H9 (cell line): Measurements from ENCODE around the gene RRP15. TPM values are rescaled to one million over a fixed set of nuclear protein-coding genes. Genes with fewer than 3 reads are reported as not detected.

ENCODE experiments used
- DNase-seq: peaks from one replicate; pipeline ENCODE4 v3.0.0-alpha.2; 2017
- H2AFZ ChIP-seq: one replicate; pipeline ENCODE4 v1.6.1; 2013; ENCODE audit warnings: mild to moderate bottlenecking, low read length, control low read depth, moderate library complexity
- H2AK5ac ChIP-seq: 2 replicates; pipeline ENCODE4 v1.6.1; 2013; ENCODE audit warnings: low read length, control low read depth, mixed read lengths; ENCODE audit not compliant: insufficient read length
- H2BK120ac ChIP-seq: one replicate; pipeline ENCODE4 v1.6.1; 2013; ENCODE audit warnings: low read depth, mild to moderate bottlenecking, low read length, control low read depth, inconsistent platforms; ENCODE audit not compliant: poor library complexity, severe bottlenecking
- H2BK12ac ChIP-seq: 2 replicates; pipeline ENCODE4 v1.6.1; 2013; ENCODE audit warnings: low read length, control low read depth, mixed read lengths, low read depth; ENCODE audit not compliant: insufficient read length
- H2BK15ac ChIP-seq: 2 replicates; pipeline ENCODE4 v1.6.1; 2013; ENCODE audit warnings: low read depth, low read length, control low read depth
- H2BK20ac ChIP-seq: one replicate; pipeline ENCODE4 v1.6.1; 2013; ENCODE audit warnings: low read depth, mild to moderate bottlenecking, low read length, control low read depth, inconsistent platforms; ENCODE audit not compliant: poor library complexity, severe bottlenecking
- H2BK5ac ChIP-seq: 2 replicates; pipeline ENCODE4 v1.6.1; 2013; ENCODE audit warnings: low read length, control low read depth, mixed read lengths; ENCODE audit not compliant: insufficient read length
- H3K14ac ChIP-seq: 2 replicates; pipeline ENCODE4 v1.6.1; 2013; ENCODE audit warnings: low read length, control low read depth; ENCODE audit not compliant: insufficient read depth
- H3K18ac ChIP-seq: 2 replicates; pipeline ENCODE4 v1.6.1; 2013; ENCODE audit warnings: low read depth, mild to moderate bottlenecking, mixed read lengths, low read length, control low read depth; ENCODE audit not compliant: insufficient read length
- H3K23ac ChIP-seq: 2 replicates; pipeline ENCODE4 v1.6.1; 2013; ENCODE audit warnings: low read length, control low read depth, mixed read lengths, low read depth; ENCODE audit not compliant: insufficient read length
- H3K23me2 ChIP-seq: 2 replicates; pipeline ENCODE4 v1.6.1; 2013; ENCODE audit warnings: low read depth, mild to moderate bottlenecking, mixed read lengths, low read length, control low read depth; ENCODE audit not compliant: insufficient read length, poor library complexity, severe bottlenecking
- H3K27ac ChIP-seq: 2 replicates; pipeline ENCODE4 v1.5.1; 2013; ENCODE audit warnings: low read length, control low read depth, mixed read lengths, low read depth; ENCODE audit not compliant: insufficient read length
- H3K27me3 ChIP-seq: 2 replicates; pipeline ENCODE4 v1.6.1; 2013; ENCODE audit warnings: low read length, control low read depth, inconsistent platforms; ENCODE audit not compliant: insufficient read depth
- H3K4ac ChIP-seq: 2 replicates; pipeline ENCODE4 v1.6.1; 2013; ENCODE audit warnings: low read depth, mild to moderate bottlenecking, control low read depth, inconsistent platforms, low read length, moderate library complexity
- H3K4me1 ChIP-seq: 2 replicates; pipeline ENCODE4 v1.6.1; 2013; ENCODE audit warnings: low read length, control low read depth, inconsistent platforms; ENCODE audit not compliant: insufficient read depth
- H3K4me2 ChIP-seq: 2 replicates; pipeline ENCODE4 v1.6.1; 2013; ENCODE audit warnings: low read length, control low read depth, mixed read lengths; ENCODE audit not compliant: insufficient read length, insufficient read depth
- H3K56ac ChIP-seq: 2 replicates; pipeline ENCODE4 v1.6.1; 2013; ENCODE audit warnings: low read depth, mild to moderate bottlenecking, mixed read lengths, low read length, control low read depth; ENCODE audit not compliant: insufficient read length
- H3K79me1 ChIP-seq: 2 replicates; pipeline ENCODE4 v1.6.1; 2013; ENCODE audit warnings: low read depth, mild to moderate bottlenecking, moderate library complexity, low read length, control low read depth, inconsistent platforms; ENCODE audit not compliant: insufficient read depth, poor library complexity, severe bottlenecking
- H3K79me2 ChIP-seq: 2 replicates; pipeline ENCODE4 v1.6.1; 2013; ENCODE audit warnings: low read length, control low read depth, inconsistent platforms; ENCODE audit not compliant: insufficient read depth
- H3K9ac ChIP-seq: 2 replicates; pipeline ENCODE4 v1.6.1; 2013; ENCODE audit warnings: low read length, control low read depth, mixed read lengths; ENCODE audit not compliant: insufficient read length; ENCODE audit errors: extremely low read depth
- H3K9me3 ChIP-seq: one replicate; pipeline ENCODE4 v1.6.1; 2013; ENCODE audit warnings: low read depth, low read length, inconsistent platforms; ENCODE audit not compliant: control insufficient read depth
- H3T11ph ChIP-seq: one replicate; pipeline ENCODE4 v1.6.1; 2013; ENCODE audit warnings: mild to moderate bottlenecking, low read length, control low read depth, inconsistent platforms
- H4K20me1 ChIP-seq: one replicate; pipeline ENCODE4 v1.6.1; 2013; ENCODE audit not compliant: control insufficient read depth, insufficient read length, insufficient read depth
- H4K5ac ChIP-seq: 2 replicates; pipeline ENCODE4 v1.6.1; 2013; ENCODE audit warnings: low read depth, mild to moderate bottlenecking, mixed read lengths, low read length, control low read depth; ENCODE audit not compliant: insufficient read length
- H4K8ac ChIP-seq: replicated peaks from 2 replicates; pipeline ENCODE4 v1.6.1; 2013; ENCODE audit warnings: low read length, control low read depth, mixed read lengths, low read depth; ENCODE audit not compliant: insufficient read length
- H4K91ac ChIP-seq: 2 replicates; pipeline ENCODE4 v1.6.1; 2013; ENCODE audit warnings: low read depth, mild to moderate bottlenecking, moderate library complexity, mixed read lengths, low read length, control low read depth; ENCODE audit not compliant: insufficient read length
- H3K27ac Mint-ChIP-seq, 3 experiments: 2 replicates in 2 of 3; 3 replicates in 1 of 3; pipeline ENCODE4 v1.8.0; 2020 to 2021; ENCODE audit warnings: mixed read lengths in 3 of 3, mild to moderate bottlenecking in 1 of 3, moderate library complexity in 1 of 3
- H3K27me3 Mint-ChIP-seq: 2 replicates; pipeline ENCODE4 v1.8.0; 2021; ENCODE audit warnings: low read depth, mild to moderate bottlenecking, moderate library complexity, mixed read lengths
- H3K36me3 Mint-ChIP-seq, 3 experiments: 2 replicates in 2 of 3; 3 replicates in 1 of 3; pipeline ENCODE4 v1.8.0; 2020 to 2021; ENCODE audit warnings: low read depth in 3 of 3, mixed read lengths in 3 of 3; ENCODE audit not compliant: insufficient read depth in 1 of 3
- H3K4me1 Mint-ChIP-seq, 2 experiments: 2 replicates each; pipeline ENCODE4 v1.8.0; 2020; ENCODE audit warnings: mixed read lengths in 2 of 2
- H3K4me3 Mint-ChIP-seq, 2 experiments: 2 replicates in 1 of 2; 3 replicates in 1 of 2; pipeline ENCODE4 v1.8.0; 2020 to 2021; ENCODE audit warnings: mild to moderate bottlenecking in 2 of 2, mixed read lengths in 2 of 2, moderate library complexity in 1 of 2
- H3K9me3 Mint-ChIP-seq, 2 experiments: 2 replicates in 1 of 2; 3 replicates in 1 of 2; pipeline ENCODE4 v1.8.0; 2020; ENCODE audit warnings: mild to moderate bottlenecking in 2 of 2, mixed read lengths in 2 of 2, moderate library complexity in 1 of 2
- CTCF ChIP-seq: fragments of 200-600 bp; sonication (generic); conservative IDR thresholded peaks from 3 replicates; pipeline ENCODE4 v1.8.0; 2021; ENCODE audit warnings: antibody characterized with exemption, mild to moderate bottlenecking
- WGBS: extraction: QIAGEN DNeasy Blood & Tissue Kit; methylation state at CpG from one replicate; pipeline ENCODE4 v1.1.7; 2013; ENCODE audit warnings: missing lambda C conversion rate, low lambda C conversion rate, mixed read lengths; ENCODE audit not compliant: insufficient read length; ENCODE audit errors: extremely low coverage; 5-methylcytosine and 5-hydroxymethylcytosine counted together
- total RNA-seq: library from RNA; stranded (reverse); gene quantifications from 2 replicates; pipeline ENCODE4 v1.2.1, GENCODE V29; 2021

Gene RRP15
- total RNA-seq, 1 experiment from 2014 or later, result 48.7 TPM

- Histone ChIP-seq H4K20me1 (no peaks in the 10 kb centered on the region), H2BK5ac (no peak overlapping the region), H3K27ac (no peak overlapping the region), H3K4me2 (peak overlapping the region; percentile 33), H2AK5ac (no peak overlapping the region), H3T11ph (no peak overlapping the region), H3K79me1 (peaks cover 4% of the 10 kb centered on the region), H3K4me1 (peaks cover 5% of the 10 kb centered on the region; the same call in 1 of the 2 replicates), H2BK12ac (no peak overlapping the region), H3K9ac (no peak overlapping the region), H3K14ac (no peak overlapping the region), H3K18ac (no peak overlapping the region), H3K23ac (no peak overlapping the region), H2BK120ac (no peak overlapping the region), H3K4ac (no peak overlapping the region), H4K5ac (no peak overlapping the region), H4K8ac (no peak overlapping the region), H3K27me3 (no peaks in the 10 kb centered on the region), H2BK15ac (no peak overlapping the region), H3K9me3 (no peaks in the 10 kb centered on the region), H3K23me2 (no peaks in the 10 kb centered on the region), H2BK20ac (no peak overlapping the region), H3K56ac (no peak overlapping the region), H3K79me2 (no peaks in the 10 kb centered on the region), H4K91ac (no peak overlapping the region), H2AFZ (no peak overlapping the region)
- no peak for DNase-seq
- peaks cover 73 to 88% of the 10 kb centered on the region in 2 experiments for H3K4me1 Mint-ChIP-seq
- H3K36me3 Mint-ChIP-seq, result peaks cover 3 to 26% (median 21%) of the 10 kb centered on the region in 3 experiments
- H3K4me3 Mint-ChIP-seq, result peak overlapping the region; percentile 6 to 59; a peak in 3 of 5 replicates
- H3K27ac Mint-ChIP-seq, result peak overlapping the region; percentile 59 to 98 (median 87); a peak in 5 of 7 replicates
- no CpG with 5 or more reads among the region's 1 CpG for WGBS
- H3K27me3 Mint-ChIP-seq, result no peaks in the 10 kb centered on the region
- no peaks in the 10 kb centered on the region for H3K9me3 Mint-ChIP-seq
- TF ChIP-seq CTCF, result no peak
These were observed 16.1 kb downstream of the RRP15 start for GRCh38 chr1:218301217-218301616.
